Measurements from ENCODE around the gene CADPS.

Gene CADPS

DNA sequence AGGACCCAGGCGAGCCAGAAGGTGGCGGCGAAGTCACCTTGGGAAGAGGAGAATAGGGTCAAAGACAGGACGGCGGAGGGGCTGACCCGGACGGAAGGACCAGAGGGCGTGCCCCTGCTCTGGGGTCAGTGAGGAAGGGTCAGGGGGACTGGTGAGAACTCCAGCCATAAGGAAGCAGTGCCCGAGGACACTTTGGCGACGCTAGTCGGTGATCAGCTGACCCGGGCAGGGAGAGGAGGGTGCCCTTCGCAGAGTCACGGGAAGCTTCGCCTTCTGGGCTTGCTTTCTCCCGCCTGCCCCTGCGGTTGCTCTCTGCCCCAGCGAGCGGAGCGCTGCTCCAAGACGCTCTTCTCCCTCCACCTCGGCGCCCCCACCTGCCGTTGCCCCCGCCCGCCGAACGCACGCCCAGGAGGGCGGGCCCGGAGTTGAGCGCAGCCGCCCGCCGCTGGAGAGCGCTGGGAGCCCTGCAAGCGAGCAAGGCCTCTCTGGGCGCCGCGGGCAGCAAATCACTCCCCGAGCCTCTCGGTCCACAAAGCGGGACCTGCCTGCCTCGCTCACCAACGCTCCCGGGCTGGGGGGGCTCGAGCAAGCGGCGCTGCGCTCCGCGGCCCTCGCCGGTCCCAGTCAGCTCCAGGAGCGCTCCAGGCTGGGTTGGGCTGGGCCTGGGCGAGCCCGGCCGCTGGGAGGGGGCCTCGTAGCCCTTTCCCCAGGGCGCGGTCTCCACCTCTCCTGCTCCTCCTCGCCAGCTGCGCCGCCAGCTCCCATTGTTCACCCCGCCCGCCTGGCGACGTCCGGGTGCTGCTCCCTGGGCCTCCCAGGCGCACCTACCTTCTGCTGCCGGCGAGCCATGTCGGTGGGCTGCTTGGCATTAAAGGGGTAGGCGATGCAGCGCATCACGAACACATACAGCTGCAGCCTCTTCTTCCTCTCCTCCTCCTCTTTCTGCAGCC is 1.2 kb downstream of the CADPS start:
- peak; percentile 66 for DNase-seq (ENCODE audit: low spot score)

DNA sequence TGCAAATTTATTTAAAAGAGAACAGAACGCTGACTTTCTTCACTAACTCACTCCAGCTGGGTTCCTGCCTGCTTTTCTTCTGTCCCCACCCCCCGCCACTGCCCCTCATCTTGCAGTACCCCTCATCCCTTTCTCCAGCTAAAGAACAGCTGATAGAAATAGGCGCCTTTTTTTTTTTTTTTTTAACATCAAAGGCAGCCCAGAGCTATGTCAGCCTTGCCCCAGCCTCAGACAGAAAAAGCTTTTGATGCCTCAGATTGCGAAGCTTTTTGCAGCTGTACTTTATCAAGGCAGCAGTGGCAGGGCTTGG is 1.8 kb downstream of the CADPS start:
- DNase-seq (ENCODE audit: low spot score) = no peak

DNA sequence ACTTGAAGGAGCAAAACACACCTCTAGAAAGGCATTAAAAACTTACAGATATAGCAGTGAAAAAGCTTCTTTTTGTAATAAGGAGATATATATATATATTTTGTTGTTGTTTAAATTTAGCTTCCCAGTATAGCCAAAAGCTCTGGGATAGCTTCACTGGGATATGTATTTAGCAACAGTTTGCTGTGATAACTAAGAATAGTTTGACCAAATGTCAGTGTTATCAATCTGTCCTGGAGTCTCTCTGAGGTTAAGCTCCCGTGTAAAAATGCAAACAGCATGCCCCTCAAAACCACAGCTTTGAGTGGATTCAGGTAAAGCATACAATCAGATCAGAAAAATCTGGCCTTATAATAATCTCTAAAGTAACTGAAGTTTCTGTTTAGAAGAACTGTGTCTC is 2.9 kb downstream of the CADPS start:
- DNase-seq (ENCODE audit: low spot score) = no peak

DNA sequence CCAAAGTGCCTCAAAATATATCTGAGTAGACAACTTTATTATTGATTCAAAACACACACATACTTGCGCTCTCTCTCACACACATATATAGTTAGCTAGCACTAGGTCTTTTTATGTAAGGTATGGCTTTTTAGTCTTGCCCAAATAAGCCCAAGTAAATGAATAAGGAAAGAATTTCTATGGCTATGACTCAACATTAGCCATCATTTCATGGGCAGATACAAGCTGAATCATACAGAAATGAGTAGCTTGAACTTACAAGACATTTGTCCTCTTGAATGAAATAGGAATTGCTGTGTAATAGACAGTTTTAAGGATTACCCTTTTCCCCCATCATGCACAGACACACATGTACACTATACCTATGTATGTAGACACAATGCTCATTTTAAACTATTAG is 4.9 kb downstream of the CADPS start:
- DNase-seq (ENCODE audit: low spot score) = no peak

DNA sequence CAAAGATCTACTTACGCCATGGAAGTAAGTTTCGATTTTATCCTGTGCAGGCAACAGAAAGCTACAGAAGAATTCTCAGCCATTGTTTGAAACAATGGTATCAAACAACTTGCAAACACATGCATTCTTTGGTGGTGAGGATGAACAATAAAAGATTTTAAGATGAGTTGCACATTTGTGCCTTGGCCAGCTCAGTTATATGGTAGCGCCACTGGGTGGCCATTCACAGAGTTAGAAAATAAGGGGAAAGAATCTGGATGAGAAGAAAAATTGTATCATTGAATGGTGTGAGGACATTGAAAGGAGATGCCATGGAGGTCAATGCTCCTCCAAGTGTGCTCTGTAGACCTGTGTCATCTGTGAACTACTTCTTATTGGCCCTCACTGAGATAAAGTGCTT is 11.6 kb downstream of the CADPS start:
- DNase-seq (ENCODE audit: low spot score) = no peak

DNA sequence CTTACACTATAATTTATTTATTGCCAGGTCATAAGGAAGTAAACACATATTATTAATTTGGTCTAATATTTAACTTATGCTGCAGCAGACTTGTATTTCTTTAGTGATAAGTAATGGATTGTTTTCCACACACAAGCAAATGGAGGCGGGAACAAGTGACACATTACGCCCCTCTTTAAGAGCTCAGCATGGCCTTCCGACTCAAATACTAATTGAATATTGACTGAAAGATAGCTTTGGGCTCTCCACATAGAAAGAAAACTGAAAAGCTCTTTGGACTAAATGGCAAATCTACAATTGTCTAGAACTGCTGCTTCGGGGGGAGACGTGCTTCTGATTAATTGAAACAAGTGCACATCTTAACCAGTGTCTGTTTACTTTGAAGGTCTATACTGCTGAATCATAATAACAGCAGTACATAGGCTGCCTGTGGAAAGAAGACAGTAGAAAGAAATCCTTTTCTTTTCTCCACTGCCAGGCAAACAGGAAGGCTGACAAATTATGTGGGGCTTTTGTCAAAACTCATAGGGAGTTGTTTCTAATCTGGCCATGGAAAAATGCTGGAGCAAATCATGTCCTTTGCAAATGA is 15.9 kb downstream of the CADPS start:
- no peak for DNase-seq (ENCODE audit: low spot score)

DNA sequence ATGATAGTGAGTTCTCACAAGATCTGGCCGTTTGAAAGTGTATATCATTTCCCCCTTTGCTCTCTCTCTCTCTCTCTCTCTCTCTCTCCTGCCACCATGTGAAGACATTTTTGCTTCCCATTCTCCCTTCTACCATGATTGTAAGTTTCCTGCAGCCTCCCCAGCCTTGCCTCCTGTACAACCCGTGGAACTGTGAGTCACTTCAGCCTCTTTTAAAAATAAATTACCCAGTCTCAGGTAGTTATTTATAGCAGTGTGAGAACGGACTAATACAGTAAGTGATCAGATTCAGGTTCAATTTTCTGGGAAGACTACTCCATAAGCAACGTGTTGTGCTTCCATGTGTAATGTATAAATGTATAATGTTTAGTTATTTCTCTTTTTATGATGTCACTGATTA is 29.2 kb downstream of the CADPS start:
- no peak for DNase-seq (ENCODE audit: low spot score)

DNA sequence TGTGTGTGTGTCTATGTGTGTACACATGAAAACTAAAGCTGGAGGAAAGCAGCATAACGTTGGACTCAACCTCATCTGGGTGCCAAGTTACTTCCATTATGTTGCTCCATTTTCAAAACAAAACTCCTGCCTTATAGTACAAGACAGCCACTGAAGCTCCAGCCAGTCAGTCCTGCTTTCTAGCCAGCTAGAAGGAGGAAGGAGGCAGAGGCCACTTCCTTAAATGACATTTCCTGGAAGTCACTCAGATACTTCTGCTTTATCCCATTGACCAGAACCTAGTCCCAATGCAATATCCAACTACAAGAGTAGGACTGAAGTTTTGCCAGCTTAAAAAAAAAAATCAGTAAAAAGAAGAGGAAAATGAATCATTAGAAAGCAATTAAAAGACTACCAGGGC is 31.7 kb downstream of the CADPS start:
- no peak for DNase-seq (ENCODE audit: low spot score)

DNA sequence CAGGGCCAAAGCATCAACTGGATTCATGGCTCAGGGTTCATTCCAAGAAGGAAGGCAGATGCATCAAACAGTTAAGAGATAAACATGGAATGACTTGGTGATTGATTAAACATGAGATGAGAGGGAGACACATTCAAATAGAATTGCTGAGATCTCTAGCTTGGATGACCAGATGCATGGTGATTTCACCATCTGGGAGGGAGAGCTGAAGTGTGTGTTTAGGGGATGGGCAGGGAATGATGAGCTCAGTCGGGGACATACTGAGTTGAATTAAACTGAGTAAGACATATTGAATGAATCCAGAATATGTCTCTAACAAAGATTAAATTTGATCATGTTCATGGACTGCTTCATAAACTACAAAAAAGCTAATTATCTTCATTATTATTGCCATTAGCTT is 35.5 kb downstream of the CADPS start:
- DNase-seq (ENCODE audit: low spot score) = no peak

DNA sequence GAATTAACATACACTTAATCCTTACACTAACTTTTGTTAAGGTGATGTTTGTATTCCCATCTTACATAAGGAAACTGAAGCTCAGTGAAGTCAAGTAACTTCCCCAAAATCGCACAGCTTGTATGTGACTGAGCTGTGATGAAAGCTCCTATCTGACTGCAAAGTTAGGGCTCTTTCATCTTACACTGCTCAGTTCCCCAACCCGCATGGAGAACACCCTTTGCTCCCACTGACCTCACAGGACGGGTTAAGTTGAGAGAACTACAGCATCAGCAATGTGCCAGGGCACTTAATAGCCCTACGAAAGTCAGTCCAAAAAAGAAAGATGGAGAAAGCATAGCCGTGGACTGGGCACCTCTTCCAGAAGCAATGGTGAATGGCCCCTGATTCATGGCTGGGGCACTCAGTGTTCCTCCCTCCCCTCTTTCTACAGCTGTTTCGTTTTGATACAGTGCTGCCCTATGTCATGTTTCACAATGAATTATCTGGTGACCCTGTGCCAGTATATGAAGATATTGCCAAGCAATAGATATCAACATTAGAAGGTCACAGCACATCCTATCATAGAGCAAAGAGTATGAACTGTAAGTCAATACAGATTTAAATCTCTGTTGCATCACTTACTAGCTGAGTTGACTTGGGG is 38.0 kb downstream of the CADPS start:
- no peak for DNase-seq (ENCODE audit: low spot score)

DNA sequence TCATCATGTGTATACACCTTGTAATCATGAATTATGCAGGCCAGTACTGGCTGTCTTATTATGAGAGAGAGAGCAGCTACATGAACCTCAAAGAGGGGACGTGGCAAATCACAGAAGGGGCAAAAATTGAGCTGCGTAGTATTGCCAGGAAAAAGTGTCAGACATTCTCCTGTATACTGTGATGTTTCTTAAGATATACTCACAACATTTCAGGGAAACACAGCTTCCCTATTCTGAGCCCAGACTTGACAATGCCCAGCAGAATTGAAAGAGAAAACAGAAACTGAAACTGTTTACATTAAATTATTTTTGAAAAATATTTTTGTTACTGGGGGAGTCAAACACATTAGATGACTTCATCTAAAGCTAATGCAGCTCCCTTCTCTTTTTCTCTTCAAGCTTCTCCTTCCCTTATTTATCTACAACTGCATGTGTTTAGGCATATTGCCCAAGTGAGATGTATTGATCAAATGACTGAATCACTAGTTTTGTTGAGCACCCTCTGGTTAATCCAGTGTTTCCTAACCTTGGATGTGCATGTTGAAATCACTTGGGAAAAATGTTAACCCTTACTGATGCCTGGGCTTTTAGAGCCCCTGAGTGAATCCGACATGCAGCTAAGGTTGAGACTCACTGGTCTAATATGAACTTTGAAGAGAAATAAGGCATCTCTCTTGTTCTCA is 39.5 kb downstream of the CADPS start:
- DNase-seq (ENCODE audit: low spot score) = no peak

DNA sequence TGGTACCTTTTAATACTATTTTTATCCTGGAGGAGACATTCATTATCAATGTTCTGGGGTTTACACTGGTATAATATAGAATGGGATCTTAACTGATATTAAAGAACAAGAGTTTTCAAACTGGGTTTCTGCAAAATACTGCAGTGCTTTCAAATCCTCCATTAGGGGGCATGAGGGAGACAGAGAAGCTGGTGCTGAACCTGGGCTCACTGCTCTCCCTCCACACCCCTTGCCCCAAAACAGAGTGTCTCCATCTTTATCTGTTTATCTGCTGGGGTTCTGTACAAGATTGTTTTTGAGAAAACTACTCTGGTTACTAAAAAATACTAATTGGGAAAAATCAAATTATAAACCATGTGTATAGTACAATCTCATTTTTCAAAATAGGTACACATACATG is 41.7 kb downstream of the CADPS start:
- DNase-seq (ENCODE audit: low spot score) = no peak

DNA sequence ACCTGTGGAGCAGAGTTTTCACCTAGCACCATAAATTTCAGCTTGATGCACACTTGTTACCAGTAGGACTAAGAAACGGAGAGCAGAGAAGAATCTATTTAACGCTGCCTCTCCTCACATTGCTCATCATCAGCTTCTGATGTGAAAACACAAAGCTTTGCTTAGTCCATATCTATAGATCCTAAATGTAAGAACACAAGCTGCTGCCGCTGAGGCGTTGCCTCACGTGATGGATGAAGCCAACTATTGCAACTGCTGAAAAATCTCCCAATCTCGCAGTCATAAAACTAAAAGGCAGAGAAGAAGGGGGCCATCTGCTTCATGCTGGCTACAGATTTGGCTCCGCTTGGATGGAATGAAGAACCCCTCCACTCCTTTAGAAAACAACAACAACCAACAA is 42.7 kb downstream of the CADPS start:
- DNase-seq (ENCODE audit: low spot score) = no peak

DNA sequence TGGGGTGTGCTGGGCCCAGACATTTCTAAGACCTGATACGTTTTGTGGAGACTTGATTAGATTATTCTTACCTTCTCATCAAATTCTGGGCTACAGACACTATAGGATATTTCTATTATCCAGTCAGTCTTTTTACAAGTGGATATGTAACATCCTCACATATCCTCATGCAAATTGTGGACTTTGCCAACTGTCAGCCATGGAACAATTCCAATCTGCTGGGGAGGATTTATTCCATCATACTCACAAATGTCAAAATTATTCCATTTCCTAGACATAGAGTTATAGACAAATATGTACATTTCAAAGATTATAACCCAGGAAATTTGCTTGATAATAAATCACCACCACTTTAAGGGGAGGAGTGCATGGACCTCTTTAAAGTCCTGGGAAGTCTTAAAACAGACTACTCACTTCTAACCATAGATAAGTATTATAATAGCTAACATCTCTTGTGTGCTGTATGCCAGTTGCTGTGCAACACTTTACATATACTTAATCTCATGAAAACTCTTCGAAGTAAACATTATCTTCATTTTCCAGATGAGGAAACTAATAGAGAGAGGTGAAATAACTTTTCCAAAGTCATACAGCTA is 44.4 kb downstream of the CADPS start:
- DNase-seq (ENCODE audit: low spot score) = no peak

DNA sequence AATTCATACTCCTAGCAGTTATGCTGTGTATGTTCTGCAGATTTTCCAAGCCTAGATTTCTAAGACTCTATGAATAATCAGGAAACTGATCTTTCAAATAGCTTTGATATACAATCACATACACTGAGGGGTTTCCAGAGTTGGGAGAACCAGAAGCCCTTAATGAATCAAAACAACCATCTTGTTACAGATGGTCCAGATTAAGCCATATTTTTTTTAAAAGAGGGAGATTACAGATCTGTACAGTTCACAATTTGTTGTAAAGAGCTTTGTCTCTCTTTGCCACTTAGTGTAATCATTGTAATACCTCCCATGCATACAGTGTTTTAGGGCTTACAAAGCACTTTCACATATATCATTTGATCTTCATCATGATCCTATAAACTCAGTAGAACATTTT is 47.7 kb downstream of the CADPS start:
- DNase-seq (ENCODE audit: low spot score) = no peak

DNA sequence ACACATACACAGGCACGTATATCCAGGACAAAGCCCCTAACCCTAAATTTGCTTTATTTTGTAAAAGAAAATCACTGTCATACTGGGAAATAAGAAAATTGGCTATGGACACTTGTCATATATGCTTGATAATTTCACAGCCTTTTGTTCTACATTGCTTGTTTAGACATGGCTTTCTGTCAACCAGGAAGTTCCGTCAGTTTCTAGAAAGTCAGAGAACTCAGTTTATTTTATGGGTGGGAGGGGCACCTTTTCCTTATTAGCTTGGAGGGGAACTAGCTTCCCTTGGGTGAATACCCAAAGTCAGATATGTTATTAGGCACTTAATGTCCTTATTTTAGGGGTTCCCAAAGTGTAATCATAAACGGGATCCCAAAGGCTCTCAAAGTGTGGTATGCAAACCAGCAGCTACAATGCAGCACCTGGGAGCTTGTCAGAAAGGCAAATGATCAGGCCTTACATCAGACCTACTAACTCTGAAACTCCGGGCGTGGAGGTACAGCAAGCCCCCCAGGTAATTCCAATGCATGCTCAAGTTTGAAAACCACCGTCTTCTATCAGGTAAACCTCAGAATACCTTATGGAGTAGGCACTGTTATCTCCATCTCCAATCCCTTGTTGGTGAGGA is 50.1 kb downstream of the CADPS start:
- DNase-seq (ENCODE audit: low spot score) = no peak

DNA sequence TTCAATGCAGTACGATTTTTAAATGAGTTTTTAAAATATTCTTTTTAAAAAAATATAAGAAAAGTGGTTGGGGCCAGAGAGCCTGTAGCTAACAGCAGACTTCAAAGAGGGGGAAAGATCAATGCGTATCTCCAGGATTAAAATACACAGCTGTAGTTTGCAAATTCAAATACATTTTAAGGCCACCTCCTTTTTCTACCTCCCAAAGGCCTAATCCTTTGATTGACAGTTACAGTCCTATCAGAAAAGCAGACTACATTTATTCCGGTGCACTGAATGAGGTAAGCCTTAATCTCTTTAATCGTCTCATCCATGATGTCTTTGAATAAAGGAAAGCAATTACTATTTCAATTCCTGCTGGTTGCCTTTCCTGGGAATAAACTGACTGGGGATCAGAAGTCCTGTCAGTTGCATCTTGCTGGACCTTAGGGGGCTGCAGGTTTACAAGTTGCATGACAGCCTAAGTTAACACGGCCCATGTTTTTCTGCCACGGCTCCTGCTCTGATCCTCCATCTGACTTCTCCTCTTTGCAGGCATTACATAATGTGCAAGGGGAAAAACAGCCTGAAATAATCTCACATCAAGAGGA is 51.7 kb downstream of the CADPS start:
- DNase-seq (ENCODE audit: low spot score) = peak; percentile 16

DNA sequence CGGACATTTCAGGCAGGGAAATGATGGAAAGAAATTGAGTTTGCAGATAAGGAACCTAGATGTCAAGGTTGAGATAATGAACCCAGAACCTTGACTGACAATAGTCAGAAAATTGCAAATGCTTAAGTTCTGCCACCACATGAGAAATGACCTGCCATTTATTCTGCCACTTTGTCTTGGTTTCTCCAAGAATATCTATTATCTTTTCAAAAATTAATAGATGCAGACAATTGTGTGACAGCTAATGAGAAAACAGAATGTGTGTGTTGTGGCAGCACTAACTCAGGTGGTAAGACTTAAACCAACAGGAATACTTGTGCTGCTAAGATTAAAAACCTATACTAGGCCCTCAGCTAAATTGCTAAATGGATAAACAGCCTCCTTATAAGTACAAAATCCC is 52.3 kb downstream of the CADPS start:
- DNase-seq (ENCODE audit: low spot score) = no peak

DNA sequence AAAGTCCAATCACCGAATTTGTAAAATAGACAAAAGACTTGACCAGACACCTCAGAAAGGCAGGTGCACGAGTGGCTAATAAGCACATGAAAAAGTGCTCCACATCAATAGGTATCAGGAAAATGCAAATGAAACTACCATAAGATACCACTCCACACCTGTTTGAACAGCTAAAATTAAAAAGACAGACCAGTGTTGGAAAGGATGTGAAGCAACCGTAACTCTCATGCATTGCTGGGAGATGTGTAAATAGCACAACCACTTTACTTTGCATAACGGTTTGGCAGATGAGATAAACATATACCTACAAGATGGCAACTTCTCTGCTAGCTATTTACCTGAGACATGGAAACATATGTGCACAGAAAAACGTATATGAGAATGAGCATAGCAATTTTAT is 56.9 kb downstream of the CADPS start:
- no peak for DNase-seq (ENCODE audit: low spot score)

DNA sequence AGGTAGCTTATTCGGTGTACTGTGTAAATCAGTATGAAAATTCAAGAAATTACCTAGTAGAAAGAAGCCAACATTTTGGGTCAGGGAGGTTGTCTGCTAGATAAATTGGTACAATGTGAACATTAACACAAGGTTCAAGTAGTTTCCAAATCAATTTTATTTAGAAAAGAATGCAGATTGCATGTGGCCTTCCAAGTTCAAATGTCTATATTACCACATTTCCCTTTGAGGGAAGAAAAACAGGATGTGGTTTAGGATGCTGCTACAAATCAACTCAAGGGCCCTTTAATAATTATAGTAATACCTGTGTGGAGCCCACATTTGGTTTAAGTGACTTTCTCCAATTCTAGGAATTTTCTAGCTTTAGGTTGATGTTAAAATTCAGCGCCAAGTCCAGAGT is 57.5 kb downstream of the CADPS start:
- DNase-seq (ENCODE audit: low spot score) = no peak

DNA sequence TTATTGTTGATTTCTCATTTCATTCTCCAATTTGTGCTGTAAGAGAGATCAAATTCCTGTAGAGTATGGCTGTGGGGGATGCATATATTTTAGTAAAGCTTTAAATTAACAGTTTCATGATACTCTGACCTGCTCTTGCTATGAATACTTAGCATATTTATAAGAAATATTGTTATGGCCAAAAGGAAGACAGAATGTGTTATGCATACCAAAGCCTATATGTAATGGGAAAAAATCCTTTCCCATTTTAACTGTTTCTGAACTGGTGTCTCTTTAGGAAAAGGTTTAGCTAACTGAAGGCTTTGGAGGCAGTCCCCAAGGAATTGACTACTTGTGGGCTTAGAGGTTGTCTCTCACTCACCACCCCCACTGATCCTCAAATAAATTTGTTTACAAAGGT is 59.2 kb downstream of the CADPS start:
- DNase-seq (ENCODE audit: low spot score) = no peak

DNA sequence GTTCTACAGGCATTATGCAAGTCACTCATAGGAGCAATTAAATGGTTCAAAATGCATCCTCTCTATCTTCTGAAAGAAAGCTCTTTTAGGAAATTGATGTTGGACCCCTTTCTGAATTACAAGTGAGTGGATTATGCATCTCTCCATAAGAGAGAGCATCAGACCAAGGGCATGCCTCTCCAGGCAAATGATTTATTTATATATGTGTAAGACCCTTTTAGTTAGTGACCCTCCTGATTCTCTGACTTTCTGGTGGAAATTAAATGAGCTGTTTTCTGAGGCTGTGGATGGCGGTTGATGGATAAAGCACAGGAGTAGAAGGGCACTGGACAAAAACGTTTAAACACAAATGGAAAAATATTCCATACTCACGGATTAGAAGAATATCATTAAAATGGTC is 62.6 kb downstream of the CADPS start:
- DNase-seq (ENCODE audit: low spot score) = no peak

Measured in putamen (tissue), 1 donor.